ENCODE data around the gene PDE11A. TPM values are rescaled to one million over a fixed set of nuclear protein-coding genes. Genes with fewer than 3 reads are reported as not detected.

PDE11A gene
- total RNA-seq, 2 experiments from 2014 or later, result not detected

Other genes starting within 250 kb of the PDE11A start
- gene RBM45, start 39.7 kb upstream of the PDE11A start, total RNA-seq, result 10 to 100 TPM; 19.0 to 22.0 TPM
- under 1 TPM; 0.35 to 0.52 TPM for gene OSBPL6, start 121.7 kb upstream of the PDE11A start, total RNA-seq

All from activated CD4-positive, alpha-beta T cell treated with anti-CD3 and anti-CD28 coated beads, Interleukin-2, amount 10 ng/mL, durations not matched to agents 7 days and 5 days (primary cell).